SHP77 (cell line): ENCODE measurements around the gene ITPRID1.
"Not testable (repeated sequence)": the region's sequence is repeated elsewhere in the genome, so short reads cannot be mapped to it uniquely, and the experiment has no call there.

Experiments used
- DNase-seq, 2 experiments: peaks; one replicate each; lab custom pipeline; 2025; lab: John Stamatoyannopoulos, UW

The ITPRID1 gene

GRCh38 chr7:31516680-31517502 lies 3.0 kb downstream of the ITPRID1 start:
- DNase-seq, result no peak

- DNase-seq, result no peak
These were observed 3.6 kb downstream of the ITPRID1 start for GRCh38 chr7:31517513-31517912.

GRCh38 chr7:31518766-31519165 lies 4.9 kb downstream of the ITPRID1 start:
- DNase-seq, result no peak

- DNase-seq, result no peak
These were observed 7.6 kb downstream of the ITPRID1 start for GRCh38 chr7:31521336-31522010.

- no peak for DNase-seq
These were observed 13.0 kb downstream of the ITPRID1 start for GRCh38 chr7:31526864-31527263.

GRCh38 chr7:31529103-31529502 lies 15.2 kb downstream of the ITPRID1 start:
- no peak for DNase-seq

- DNase-seq, result not testable (repeated sequence)
These were observed 26.8 kb downstream of the ITPRID1 start for GRCh38 chr7:31540651-31541185.

- DNase-seq, result no peak
These were observed 31.7 kb downstream of the ITPRID1 start for GRCh38 chr7:31545549-31545948.

GRCh38 chr7:31549611-31550010 lies 35.7 kb downstream of the ITPRID1 start:
- no peak for DNase-seq

- no peak for DNase-seq
These were observed 36.5 kb downstream of the ITPRID1 start for GRCh38 chr7:31550432-31550831.

GRCh38 chr7:31553661-31554081 lies 39.8 kb downstream of the ITPRID1 start:
- DNase-seq, result no peak

- DNase-seq, result no peak
These were observed 48.1 kb downstream of the ITPRID1 start for GRCh38 chr7:31562002-31562401.

- no peak for DNase-seq
These were observed 49.6 kb downstream of the ITPRID1 start for GRCh38 chr7:31563522-31563921.

GRCh38 chr7:31563951-31564350 lies 50.1 kb downstream of the ITPRID1 start:
- no peak for DNase-seq

GRCh38 chr7:31564661-31565060 lies 50.8 kb downstream of the ITPRID1 start:
- no peak for DNase-seq

GRCh38 chr7:31569528-31569927 lies 55.6 kb downstream of the ITPRID1 start:
- no peak for DNase-seq

GRCh38 chr7:31583526-31583925 lies 69.6 kb downstream of the ITPRID1 start:
- DNase-seq, result no peak

GRCh38 chr7:31583942-31584341 lies 70.1 kb downstream of the ITPRID1 start:
- no peak for DNase-seq

GRCh38 chr7:31595390-31595789 lies 81.5 kb downstream of the ITPRID1 start:
- DNase-seq, result no peak

- DNase-seq, result no peak
These were observed 88.2 kb downstream of the ITPRID1 start for GRCh38 chr7:31602041-31602625.

GRCh38 chr7:31603046-31603445 lies 89.2 kb downstream of the ITPRID1 start:
- no peak for DNase-seq

- DNase-seq, result no peak
These were observed 99.7 kb downstream of the ITPRID1 start for GRCh38 chr7:31613604-31614003.

- DNase-seq, result no peak
These were observed 119.6 kb downstream of the ITPRID1 start for GRCh38 chr7:31633467-31633866.
